Heart right ventricle (tissue), 16 donors: Measurements from ENCODE around the gene C11orf86. TPM values are rescaled to one million over a fixed set of nuclear protein-coding genes. Genes with fewer than 3 reads are reported as not detected.

ENCODE experiments used
- ATAC-seq, 8 donors: fragments of 200-7000 bp; cut with Tn5 transposase; one replicate each; pipeline ENCODE4 v1.9.1; 2020; ENCODE audit warnings: mild to moderate bottlenecking in 8 of 8, moderate library complexity in 8 of 8, moderate number of reproducible peaks in 1 of 8
- DNase-seq, 2 donors: peaks; one replicate each; pipeline ENCODE4 v3.0.0-alpha.2; 2020
- H3K27ac ChIP-seq, 10 donors: fragments of 200-600 bp; sonication (generic) in 2 of 10; one replicate each; pipeline versions ENCODE4 v1.5.0 to v1.8.0; 2020 to 2022; ENCODE audit warnings: mild to moderate bottlenecking in 3 of 10
- H3K27me3 ChIP-seq, 7 donors: fragments of 200-600 bp; one replicate each; pipeline ENCODE4 v1.8.0; 2021 to 2022; ENCODE audit warnings: mild to moderate bottlenecking in 2 of 7
- H3K36me3 ChIP-seq, 9 donors: fragments of 200-600 bp; sonication (generic) in 1 of 9; one replicate each; pipeline versions ENCODE4 v1.5.0 to v1.8.0; 2020 to 2022; ENCODE audit warnings: mild to moderate bottlenecking in 2 of 9
- H3K4me1 ChIP-seq, 9 donors: fragments of 200-600 bp; sonication (generic) in 1 of 9; one replicate each; pipeline versions ENCODE4 v1.5.0 to v1.8.0; 2020 to 2022; ENCODE audit warnings: mild to moderate bottlenecking in 4 of 9
- H3K4me3 ChIP-seq, 10 donors: fragments of 200-600 bp; sonication (generic) in 2 of 10; one replicate each; pipeline versions ENCODE4 v1.5.0 to v1.8.0; 2020 to 2022; ENCODE audit warnings: mild to moderate bottlenecking in 7 of 10, moderate library complexity in 2 of 10
- H3K9me3 ChIP-seq, 11 donors: fragments of 200-600 bp in 10 of 11; sonication (generic) in 2 of 11; one replicate each; pipeline versions ENCODE4 v1.5.0 to v1.8.0; 2013 to 2022; ENCODE audit warnings: mild to moderate bottlenecking in 2 of 11, control low read depth in 1 of 11, moderate library complexity in 1 of 11
- CTCF ChIP-seq, 9 donors: fragments of 200-600 bp; sonication (generic) in 2 of 9; IDR thresholded peaks; one replicate each; pipeline versions ENCODE4 v1.5.0 to v1.8.0; 2021 to 2022; ENCODE audit warnings: antibody characterized with exemption in 9 of 9, mild to moderate bottlenecking in 5 of 9, moderate library complexity in 1 of 9
- WGBS, 2 donors: extraction: QIAGEN DNeasy Blood & Tissue Kit; methylation state at CpG; one replicate each; pipeline ENCODE4 v1.1.7; 2013; ENCODE audit warnings: inconsistent platforms in 1 of 2; 5-methylcytosine and 5-hydroxymethylcytosine counted together
- intact Hi-C, 10 donors: fragments of 100-400 bp; cut with DNase I; formaldehyde crosslinking; loops; one replicate each; pipeline versions ENCODE4 v1.11.1 to v1.14.2; 2022
- polyA plus RNA-seq, 2 donors: library from polyadenylated mRNA; stranded (reverse); fragments of 200-250 nt; gene quantifications; one replicate each; pipeline ENCODE4 v1.2.3, GENCODE V29; 2013
- total RNA-seq, 10 donors: library from RNA; stranded (reverse); fragmentation: NEBNext Ultra II Directional in 3 of 10; extraction: Animal tissue kit (Norgen Biotek cat#: 25700) in 3 of 10; gene quantifications; one replicate each; pipeline versions ENCODE4 v1.2.1 to v1.2.4, GENCODE V29; 2021 to 2023
- donor health status: Arrhythmogenic right ventricular cardiomyopathy.
- donor health status: ischemic (EF 13 %, LVEDD 7.1; RV severe dilation, severe dysfunction).
- donor health status: healthy with polysubstance abuse.
- donor health status: DM: no; HTN: yes; CAD: no.
- donor health status: DM: no; HTN: no; CAD: no.
- donor health status: ischemic (EF 25% LVEDD 6.9; RV normal size, moderate dysfunction).
- donor health status: ischemic (EF 25% LVEDD 5.7; RV mildly dilated, moderate dysfunction).
- donor health status: healthy.
- donor health status: DM: yes; HTN: yes; CAD: no.
- donor health status: Ischemic cardiomyopathy.
- donor health status: ischemic (EF 35%, LVEDD 5.7; RV mildly dilated, moderate dysfunction).
- donor health status: nonischemic (EF 11% LVEDD 7.7; RV severe dilation, severe dysfunction).
- donor health status: DM: yes; HTN: yes; CAD: no.
- donor health status: PGD.
- donor health status: ischemic (EF 29% LVEDD 5.4; RV normal size, mild dysfunction).
- donor health status: nonischemic (EF 23%, LVEDD 6.1; RV moderate dilation, normal function).

The C11orf86 gene
- total and polyA plus RNA-seq, 12 donors, result not detected

- H3K36me3 ChIP-seq, result no peaks in the 10 kb centered on the region
- H3K4me3 ChIP-seq, result no peak overlapping the region
- H3K27ac ChIP-seq, result peak overlapping the region in 2 of 10 donors; percentile 8 to 17
- 16 to 24% methylated on average over 9 of the region's 9 CpGs for WGBS, 2 donors
- peaks cover 2 to 28% (median 12%) of the 10 kb centered on the region in 9 donors for H3K4me1 ChIP-seq
- H3K9me3 ChIP-seq, result peaks cover 0 to 16% (median 5%) of the 10 kb centered on the region in 11 donors
- H3K27me3 ChIP-seq, result no peaks in the 10 kb centered on the region
- no peak for TF ChIP-seq CTCF (IDR thresholded peaks at IDR 0.05)
- ATAC-seq (peak in 7 of 8 donors; percentile 52 to 88 (median 73)), DNase-seq (peak; percentile 84 to 93)
- intact Hi-C loops, result no loop called here
These were observed 7.0 kb downstream of the C11orf86 start for GRCh38 chr11:66981976-66982578.

GRCh38 chr11:66983275-66983924 lies 8.3 kb downstream of the C11orf86 start:
- ATAC-seq (no peak), DNase-seq (no peak)
- no peak for TF ChIP-seq CTCF (IDR thresholded peaks at IDR 0.05)
- Histone ChIP-seq H3K4me3 (no peak overlapping the region), H3K27ac (no peak overlapping the region), H3K4me1 (peaks cover 2 to 28% (median 12%) of the 10 kb centered on the region in 9 donors), H3K9me3 (peaks cover 0 to 15% (median 5%) of the 10 kb centered on the region in 11 donors), H3K27me3 (no peaks in the 10 kb centered on the region), H3K36me3 (no peaks in the 10 kb centered on the region)
- 92 to 94% methylated on average over 5 of the region's 5 CpGs for WGBS, 2 donors
- intact Hi-C loops, result no loop called here

DNA sequence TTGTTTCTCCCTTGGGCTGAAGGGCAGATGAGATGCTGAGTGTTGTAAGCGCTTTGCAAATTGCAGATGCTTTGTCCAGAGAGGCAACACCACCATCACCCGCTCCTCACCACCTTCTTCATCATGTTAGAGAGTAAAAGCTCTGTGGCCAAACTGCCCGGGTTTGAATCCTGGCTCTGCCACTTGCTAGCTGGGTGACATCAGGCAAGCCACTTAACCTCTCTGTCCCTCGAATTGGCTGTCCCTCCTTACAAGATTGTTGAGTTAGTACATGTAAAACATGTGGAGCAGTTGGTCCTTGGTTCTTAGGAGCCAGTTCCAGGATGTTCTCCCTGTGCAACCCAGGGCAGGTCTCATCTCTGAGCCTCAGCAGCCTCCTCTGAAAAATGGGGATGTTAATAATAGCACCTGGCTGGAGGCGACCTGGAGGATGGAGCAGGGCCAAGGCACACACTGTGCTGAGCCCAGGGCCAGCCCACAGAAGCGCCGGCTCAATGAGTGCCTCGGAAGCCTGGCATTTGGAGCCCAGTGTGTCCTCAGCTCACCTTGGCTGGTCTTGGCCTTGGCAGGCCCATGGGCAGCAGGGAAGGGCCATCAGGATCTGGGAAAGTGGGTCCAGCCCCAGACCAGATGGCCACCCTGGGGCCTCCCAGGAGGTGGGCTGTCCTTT lies 10.5 kb downstream of the C11orf86 start:
- Histone ChIP-seq H3K27ac (no peak overlapping the region), H3K27me3 (no peaks in the 10 kb centered on the region), H3K4me1 (peaks cover 2 to 28% (median 12%) of the 10 kb centered on the region in 9 donors), H3K36me3 (no peaks in the 10 kb centered on the region), H3K4me3 (no peak overlapping the region), H3K9me3 (no peaks in the 10 kb centered on the region)
- 74 to 75% methylated on average over 8 of the region's 8 CpGs for WGBS, 2 donors
- ATAC-seq (peak; percentile 62 to 93 (median 80)), DNase-seq (peak; percentile 31 to 74)
- TF ChIP-seq CTCF (IDR thresholded peaks at IDR 0.05), result no peak
- intact Hi-C loops, result no loop called here

DNA sequence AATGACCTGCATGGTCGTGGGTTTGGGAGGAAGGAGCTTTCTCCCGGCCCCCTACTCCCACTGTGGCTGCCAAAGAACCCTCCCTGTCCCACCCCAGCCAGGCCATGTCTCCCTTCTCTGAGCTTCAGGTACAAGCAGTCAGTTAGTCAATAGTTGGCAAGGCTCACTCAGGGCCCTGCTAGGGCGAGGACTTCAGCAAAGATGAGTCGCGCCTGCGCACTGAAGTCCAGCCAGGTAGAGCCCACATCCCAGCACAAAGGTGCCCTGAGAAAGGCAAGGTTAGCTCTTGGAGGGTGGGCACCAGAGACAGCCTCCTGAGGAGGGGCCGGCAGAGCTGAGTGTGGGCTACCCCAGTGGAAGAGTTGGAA lies 11.1 kb downstream of the C11orf86 start:
- intact Hi-C loops, result no loop called here
- DNase-seq, result no peak
- H3K9me3 ChIP-seq, result no peaks in the 10 kb centered on the region
- no peak overlapping the region for H3K4me3 ChIP-seq
- H3K4me1 ChIP-seq, result peaks cover 1 to 27% (median 12%) of the 10 kb centered on the region in 9 donors
- H3K36me3 ChIP-seq, result no peaks in the 10 kb centered on the region
- H3K27me3 ChIP-seq, result no peaks in the 10 kb centered on the region
- no peak overlapping the region for H3K27ac ChIP-seq
- 79 to 88% methylated on average over 7 of the region's 7 CpGs for WGBS, 2 donors
- ATAC-seq, result peak in 3 of 8 donors; percentile 3 to 14 (median 3)
- TF ChIP-seq CTCF (IDR thresholded peaks at IDR 0.05), result no peak
